WI38 (cell line): Measurements from ENCODE around the gene ZC3H4.

Experiments used
- H3K4me3 ChIP-seq: 2 replicates; pipeline ENCODE4 v1.5.1; 2011; ENCODE audit warnings: low read depth, mild to moderate bottlenecking, control low read depth, low read length
- CTCF ChIP-seq: IDR thresholded peaks from 2 replicates; pipeline ENCODE4 v1.5.1; 2012; ENCODE audit warnings: low read depth, mild to moderate bottlenecking, control low read depth, low read length

The ZC3H4 gene

GRCh38 chr19:47022541-47023447, 90.8 kb downstream of the ZC3H4 start:
- H3K4me3 ChIP-seq, result no peak overlapping the region
- TF ChIP-seq CTCF, result no peak

GRCh38 chr19:47022140-47022536, 91.4 kb downstream of the ZC3H4 start:
- H3K4me3 ChIP-seq, result no peak overlapping the region
- no peak for TF ChIP-seq CTCF

GRCh38 chr19:47021536-47022139, 91.9 kb downstream of the ZC3H4 start:
- peak overlapping the region; percentile 54 for H3K4me3 ChIP-seq
- no peak for TF ChIP-seq CTCF

GRCh38 chr19:47020992-47021496, 92.5 kb downstream of the ZC3H4 start:
- peak overlapping the region; percentile 54 for H3K4me3 ChIP-seq
- TF ChIP-seq CTCF, result no peak

- TF ChIP-seq CTCF, result no peak
- H3K4me3 ChIP-seq, result peak overlapping the region; percentile 50
These were observed 93.3 kb downstream of the ZC3H4 start for GRCh38 chr19:47020132-47020805.

- TF ChIP-seq CTCF, result no peak
- H3K4me3 ChIP-seq, result peak within 1 kb of the TSS; percentile 54
These were observed 94.0 kb downstream of the ZC3H4 start, which contains the start of gene NPAS1 for GRCh38 chr19:47019431-47020041. NPAS1 (plus strand) TSS chr19:47019837; CDS start chr19:47021048, 1,211 bp downstream.
